ENCODE data around the gene PTOV1.

- no peak for TF ChIP-seq CTCF (conservative IDR thresholded peaks at IDR 0.05; ENCODE audit: low read length)
- TF ChIP-seq EZH2phosphoT487 (IDR thresholded peaks at IDR 0.05; ENCODE audit: borderline replicate concordance, low read depth, low read length): no peak
Observed at GRCh38 chr19:49829200-49829599, 21.8 kb upstream of the PTOV1 start.
